ENCODE measurements around the gene PRM1. TPM values are rescaled to one million over a fixed set of nuclear protein-coding genes. Genes with fewer than 3 reads are reported as not detected.

The PRM1 gene
- total and polyA plus RNA-seq, 4 donors = not detected

- Histone ChIP-seq H3K36me3 (ENCODE audit: control insufficient read depth in 4 of 4, insufficient read depth in 3 of 4, low read depth in 1 of 4, low read length in 3 of 4) (no peaks in the 10 kb centered on the region), H3K4me1 (ENCODE audit: control insufficient read depth in 4 of 4, insufficient read depth in 4 of 4, low read length in 3 of 4) (peaks cover 0 to 5% (median 1%) of the 10 kb centered on the region in 4 donors), H3K4me3 (ENCODE audit: low read depth in 1 of 3, low read length in 3 of 3) (no peak overlapping the region), H3K9ac (ENCODE audit: low read depth in 1 of 2, low read length in 2 of 2) (no peak overlapping the region), H3K27ac (ENCODE audit: low read depth in 1 of 2, low read length in 2 of 2) (no peak overlapping the region), H3K9me3 (ENCODE audit: control insufficient read depth in 4 of 4, low read length in 3 of 4) (no peaks in the 10 kb centered on the region), H3K27me3 (ENCODE audit: control insufficient read depth in 4 of 4, insufficient read depth in 4 of 4, low read length in 3 of 4) (no peaks in the 10 kb centered on the region)
- DNase-seq (ENCODE audit: low spot score) = no peak
- 91% methylated on average over 8 of the region's 8 CpGs for WGBS
- no peak for TF ChIP-seq EGR1 (IDR thresholded peaks at IDR 0.05; ENCODE audit: low read depth in 2 of 2)
- no peak for TF ChIP-seq FOXA1 (IDR thresholded peaks at IDR 0.05)
- no peak for TF ChIP-seq CTCF (IDR thresholded peaks at IDR 0.05; ENCODE audit: low read depth, low read length, missing input control)
- TF ChIP-seq TAF1 (conservative IDR thresholded peaks at IDR 0.05) = no peak
- no peak for TF ChIP-seq REST (IDR thresholded peaks at IDR 0.05)
- TF ChIP-seq RXRA (IDR thresholded peaks at IDR 0.05) = no peak
- TF ChIP-seq ATF3 (IDR thresholded peaks at IDR 0.05) = no peak
- TF ChIP-seq ZBTB33 (IDR thresholded peaks at IDR 0.05) = no peak
- TF ChIP-seq MAX (IDR thresholded peaks at IDR 0.05) = no peak
- TF ChIP-seq YY1 (IDR thresholded peaks at IDR 0.05) = no peak
- no peak for TF ChIP-seq NR2F2 (IDR thresholded peaks at IDR 0.05)
- TF ChIP-seq GABPA (IDR thresholded peaks at IDR 0.05 in 1 of 2, conservative IDR thresholded peaks at IDR 0.05 in 1 of 2) = no peak
- no peak for TF ChIP-seq JUND (IDR thresholded peaks at IDR 0.05)
These were observed 25.3 kb upstream of the PRM1 start for GRCh38 chr16:11306381-11306780.

- H3K9me3 ChIP-seq (ENCODE audit: control insufficient read depth in 4 of 4, low read length in 3 of 4) = no peaks in the 10 kb centered on the region
- no peak overlapping the region for H3K9ac ChIP-seq (ENCODE audit: low read depth in 1 of 2, low read length in 2 of 2)
- no peak for DNase-seq (ENCODE audit: low spot score)
- 83% methylated on average over 18 of the region's 18 CpGs for WGBS
- H3K27me3 ChIP-seq (ENCODE audit: control insufficient read depth in 4 of 4, insufficient read depth in 4 of 4, low read length in 3 of 4) = no peaks in the 10 kb centered on the region
- no peaks in the 10 kb centered on the region for H3K36me3 ChIP-seq (ENCODE audit: control insufficient read depth in 4 of 4, insufficient read depth in 3 of 4, low read depth in 1 of 4, low read length in 3 of 4)
- TF ChIP-seq RXRA (IDR thresholded peaks at IDR 0.05) (no peak), HNF4A (conservative IDR thresholded peaks at IDR 0.05) (no peak)
- H3K27ac ChIP-seq (ENCODE audit: low read depth in 1 of 2, low read length in 2 of 2) = no peak overlapping the region
- peaks cover 0 to 5% (median 1%) of the 10 kb centered on the region in 4 donors for H3K4me1 ChIP-seq (ENCODE audit: control insufficient read depth in 4 of 4, insufficient read depth in 4 of 4, low read length in 3 of 4)
- H3K4me3 ChIP-seq (ENCODE audit: low read depth in 1 of 3, low read length in 3 of 3) = no peak overlapping the region
These were observed 22.4 kb upstream of the PRM1 start for GRCh38 chr16:11303405-11304138.
